ENCODE measurements around the gene RNF213. TPM values are rescaled to one million over a fixed set of nuclear protein-coding genes. Genes with fewer than 3 reads are reported as not detected.

Gene RNF213
- polyA plus RNA-seq, 5 donors = 59.5 to 100 (median 77.9) TPM

- DNase-seq = no peak
These were observed 185.1 kb downstream of the RNF213 start for GRCh38 chr17:80445726-80446110.

- DNase-seq = no peak
These were observed 186.2 kb downstream of the RNF213 start for GRCh38 chr17:80446645-80447405.

- DNase-seq = no peak
These were observed 187.1 kb downstream of the RNF213 start for GRCh38 chr17:80447790-80448189.

Other genes starting within 250 kb of the RNF213 start
- 10 to 100 TPM; 19.0 to 36.4 (median 25.2) TPM for gene TBC1D16, start 225.0 kb upstream of the RNF213 start, polyA plus RNA-seq (ENCODE audit: insufficient read depth in 1 of 5, insufficient read length in 5 of 5, low replicate concordance in 1 of 5)
- 10 to 100 TPM in 3 of 5 donors, 1 to 10 TPM in 2; 7.2 to 17.2 (median 13.6) TPM for gene CCDC40, start 224.2 kb upstream of the RNF213 start, polyA plus RNA-seq (ENCODE audit: insufficient read depth in 1 of 5, insufficient read length in 5 of 5, low replicate concordance in 1 of 5)
- gene GAA, start 159.3 kb upstream of the RNF213 start, polyA plus RNA-seq (ENCODE audit: insufficient read depth in 1 of 5, insufficient read length in 5 of 5, low replicate concordance in 1 of 5) = 10 to 100 TPM; 20.1 to 52.3 (median 37.4) TPM
- 10 to 100 TPM; 73.6 to 95.6 (median 82.0) TPM for gene EIF4A3, start 113.7 kb upstream of the RNF213 start, polyA plus RNA-seq (ENCODE audit: insufficient read depth in 1 of 5, insufficient read length in 5 of 5, low replicate concordance in 1 of 5)
- gene CARD14, start 90.8 kb upstream of the RNF213 start, polyA plus RNA-seq (ENCODE audit: insufficient read depth in 1 of 5, insufficient read length in 5 of 5, low replicate concordance in 1 of 5) = 1 to 10 TPM; 1.1 to 2.5 (median 2.3) TPM
- gene SGSH, start 40.5 kb upstream of the RNF213 start, polyA plus RNA-seq (ENCODE audit: insufficient read depth in 1 of 5, insufficient read length in 5 of 5, low replicate concordance in 1 of 5) = 10 to 100 TPM; 34.8 to 43.7 (median 41.2) TPM
- 10 to 100 TPM; 16.0 to 32.3 (median 27.0) TPM for gene SLC26A11, start 40.4 kb upstream of the RNF213 start, polyA plus RNA-seq (ENCODE audit: insufficient read depth in 1 of 5, insufficient read length in 5 of 5, low replicate concordance in 1 of 5)
- gene ENDOV, start 154.3 kb downstream of the RNF213 start, polyA plus RNA-seq (ENCODE audit: insufficient read depth in 1 of 5, insufficient read length in 5 of 5, low replicate concordance in 1 of 5) = 10 to 100 TPM; 32.7 to 46.6 (median 41.9) TPM
- gene NPTX1, start 215.8 kb downstream of the RNF213 start, polyA plus RNA-seq (ENCODE audit: insufficient read depth in 1 of 5, insufficient read length in 5 of 5, low replicate concordance in 1 of 5) = 10 to 100 TPM in 1 of 5 donors, 1 to 10 TPM in 4; 4.0 to 10.5 (median 6.2) TPM